ENCODE results near the gene SHH. TPM values are rescaled to one million over a fixed set of nuclear protein-coding genes. Genes with fewer than 3 reads are reported as not detected.

SHH gene
- not detected in 2 replicates for total RNA-seq (2014; rRNA removed)
- not detected for polyA plus RNA-seq (2012)

GRCh38 chr7:155811895-155812761 is at the start of gene SHH:
TSS of gene SHH (minus strand) at chr7:155812463. CDS start at chr7:155812122, 341 bp downstream.
- DNase-seq (ENCODE audit: low read depth), result no peak

- no peak for DNase-seq (ENCODE audit: low read depth)
Measured at GRCh38 chr7:155861480-155861868, 49.2 kb upstream of the SHH start.

- DNase-seq (ENCODE audit: low read depth), result peak; percentile 61
Measured at GRCh38 chr7:155860840-155861479, 48.7 kb upstream of the SHH start.

- no peak for DNase-seq (ENCODE audit: low read depth)
Measured at GRCh38 chr7:155860461-155860839, 48.2 kb upstream of the SHH start.

GRCh38 chr7:155858521-155859061 is 46.3 kb upstream of the SHH start:
- DNase-seq (ENCODE audit: low read depth), result peak; percentile 61

- no peak for DNase-seq (ENCODE audit: low read depth)
Measured at GRCh38 chr7:155857141-155857540, 44.9 kb upstream of the SHH start.

- no peak for DNase-seq (ENCODE audit: low read depth)
Measured at GRCh38 chr7:155856656-155857055, 44.4 kb upstream of the SHH start.

GRCh38 chr7:155852426-155853301 is 40.4 kb upstream of the SHH start:
- DNase-seq (ENCODE audit: low read depth), result no peak

- DNase-seq (ENCODE audit: low read depth), result no peak
Measured at GRCh38 chr7:155851892-155852291, 39.6 kb upstream of the SHH start.

- no peak for DNase-seq (ENCODE audit: low read depth)
Measured at GRCh38 chr7:155850766-155851678, 38.8 kb upstream of the SHH start.

- DNase-seq (ENCODE audit: low read depth), result no peak
Measured at GRCh38 chr7:155850001-155850436, 37.8 kb upstream of the SHH start.

- DNase-seq (ENCODE audit: low read depth), result no peak
Measured at GRCh38 chr7:155848691-155849669, 36.7 kb upstream of the SHH start.

- no peak for DNase-seq (ENCODE audit: low read depth)
Measured at GRCh38 chr7:155847821-155848435, 35.7 kb upstream of the SHH start.

GRCh38 chr7:155846936-155847335 is 34.7 kb upstream of the SHH start:
- DNase-seq (ENCODE audit: low read depth), result no peak

- no peak for DNase-seq (ENCODE audit: low read depth)
Measured at GRCh38 chr7:155846156-155846555, 33.9 kb upstream of the SHH start.

GRCh38 chr7:155845226-155845625 is 33.0 kb upstream of the SHH start:
- no peak for DNase-seq (ENCODE audit: low read depth)

- DNase-seq (ENCODE audit: low read depth), result no peak
Measured at GRCh38 chr7:155844526-155844925, 32.3 kb upstream of the SHH start.

GRCh38 chr7:155844019-155844453 is 31.8 kb upstream of the SHH start:
- DNase-seq (ENCODE audit: low read depth), result no peak

All from LHCN-M2 (cell line).